ENCODE results near the gene UBXN4. TPM values are rescaled to one million over a fixed set of nuclear protein-coding genes. Genes with fewer than 3 reads are reported as not detected.
"Not testable (repeated sequence)": the region's sequence is repeated elsewhere in the genome, so short reads cannot be mapped to it uniquely, and the experiment has no call there.

The UBXN4 gene
- total RNA-seq, 1 donor from 2014 or later: 133 TPM

- DNase-seq (ENCODE audit: low read depth): no peak
These were observed 61.6 kb downstream of the UBXN4 start for GRCh38 chr2:135803278-135803677.

GRCh38 chr2:135807874-135808273 is 66.2 kb downstream of the UBXN4 start:
- DNase-seq (ENCODE audit: low read depth): not testable (repeated sequence)

DNA sequence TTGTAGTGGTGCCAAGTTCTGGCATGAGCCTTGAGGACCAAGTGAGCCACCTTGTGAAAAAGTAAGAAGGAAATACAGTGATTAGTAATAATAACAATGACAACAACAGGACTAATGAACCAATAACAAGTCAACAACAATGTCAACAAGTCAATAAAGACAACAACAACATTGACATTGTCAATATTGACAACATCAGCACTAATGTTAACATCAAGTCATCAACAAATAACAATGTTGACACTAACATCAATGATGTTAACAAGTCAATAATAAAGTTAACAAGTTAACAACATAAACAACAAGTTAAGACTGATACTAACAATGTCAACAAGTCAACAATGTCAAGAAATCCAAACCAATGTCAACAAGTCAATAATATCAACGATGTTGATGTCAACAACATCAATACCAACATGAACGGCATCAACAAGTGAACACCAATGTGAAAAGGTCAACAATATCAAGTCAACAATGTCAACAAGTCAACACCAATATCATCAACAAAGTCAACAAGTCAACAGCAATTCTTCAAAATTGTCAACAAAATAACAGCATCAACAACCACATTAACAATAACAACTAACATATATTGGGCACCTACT is 71.4 kb downstream of the UBXN4 start:
- no peak for DNase-seq (ENCODE audit: low read depth)

- no peak for DNase-seq (ENCODE audit: low read depth)
These were observed 73.6 kb downstream of the UBXN4 start for GRCh38 chr2:135815269-135815668.

- no peak for DNase-seq (ENCODE audit: low read depth)
These were observed 75.8 kb downstream of the UBXN4 start for GRCh38 chr2:135817466-135817865.

DNA sequence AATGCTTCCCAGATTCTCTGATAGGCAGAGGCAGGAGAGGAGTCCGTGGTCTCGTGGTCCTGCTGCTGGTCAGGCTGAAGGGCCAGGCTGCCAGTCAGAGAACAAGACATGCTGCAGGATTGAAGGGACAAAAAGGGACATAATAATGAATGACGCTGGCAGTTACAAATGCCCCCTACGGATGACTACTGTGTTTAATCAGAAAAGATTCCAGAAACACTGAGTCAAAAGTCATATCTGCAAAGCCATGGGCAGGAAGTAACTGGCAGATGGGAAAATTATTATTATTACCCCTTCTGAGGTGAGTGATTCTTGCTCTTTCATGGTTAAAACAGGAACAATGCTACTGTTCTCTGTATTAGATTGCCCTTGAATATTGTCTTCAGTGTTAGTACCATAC is 76.3 kb downstream of the UBXN4 start:
- DNase-seq (ENCODE audit: low read depth): no peak

DNA sequence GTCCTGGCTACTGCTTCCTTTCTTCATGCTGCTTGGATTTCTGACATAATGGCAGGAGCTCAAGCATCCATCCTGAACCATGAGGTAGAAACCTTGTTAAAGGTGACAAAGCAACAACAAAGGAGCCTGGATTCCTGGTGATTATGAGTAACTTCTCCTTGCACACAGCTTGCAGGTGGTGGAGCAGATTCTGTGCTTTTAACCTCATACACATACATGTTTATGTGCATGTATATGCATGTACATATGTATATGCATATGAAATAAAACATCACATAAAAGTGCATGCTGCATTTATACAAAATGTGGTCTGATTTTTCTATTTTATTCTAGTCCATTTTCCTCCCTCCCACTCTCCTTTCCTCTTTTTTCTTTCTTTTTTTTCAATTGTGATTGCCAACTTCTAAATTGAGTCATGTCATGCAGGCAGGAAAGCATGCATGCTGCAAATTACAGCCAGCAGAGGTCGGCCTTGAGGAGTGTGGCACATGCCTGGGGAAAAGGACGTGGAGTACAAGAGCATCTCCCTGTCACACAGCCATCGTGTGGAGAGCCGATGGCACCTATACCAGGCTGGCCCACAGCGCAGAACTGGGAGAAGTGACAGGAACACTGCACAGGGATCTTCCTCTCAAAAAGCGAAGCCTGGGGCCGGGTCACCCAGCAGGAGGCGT is 77.4 kb downstream of the UBXN4 start:
- DNase-seq (ENCODE audit: low read depth): peak; percentile 12

GRCh38 chr2:135820003-135820618 is 78.5 kb downstream of the UBXN4 start:
- no peak for DNase-seq (ENCODE audit: low read depth)

GRCh38 chr2:135821190-135821589 is 79.5 kb downstream of the UBXN4 start:
- no peak for DNase-seq (ENCODE audit: low read depth)

- DNase-seq (ENCODE audit: low read depth): no peak
These were observed 81.2 kb downstream of the UBXN4 start for GRCh38 chr2:135822855-135823254.

DNA sequence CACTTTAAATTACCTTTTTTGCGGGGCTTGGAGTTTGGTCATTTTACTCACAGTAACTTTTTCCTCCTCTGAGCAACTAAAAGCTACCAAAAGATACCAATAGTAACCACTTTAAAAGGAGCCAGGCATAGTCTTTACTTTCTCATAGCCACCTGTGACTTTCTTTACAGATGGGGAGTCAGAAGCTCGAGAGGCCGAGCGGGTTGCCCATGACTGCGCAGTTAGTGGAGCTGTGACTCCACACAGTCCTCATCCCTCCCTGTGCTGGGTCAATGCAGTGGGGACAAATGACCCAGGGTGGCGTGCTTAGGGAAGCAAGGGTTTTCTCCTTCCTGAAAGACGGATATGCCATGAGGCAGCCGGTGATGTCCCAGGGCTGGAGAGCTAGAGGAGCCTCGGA is 83.5 kb downstream of the UBXN4 start:
- DNase-seq (ENCODE audit: low read depth): no peak

- no peak for DNase-seq (ENCODE audit: low read depth)
These were observed 84.0 kb downstream of the UBXN4 start for GRCh38 chr2:135825550-135826176.

- no peak for DNase-seq (ENCODE audit: low read depth)
These were observed 84.9 kb downstream of the UBXN4 start for GRCh38 chr2:135826544-135826943.

DNA sequence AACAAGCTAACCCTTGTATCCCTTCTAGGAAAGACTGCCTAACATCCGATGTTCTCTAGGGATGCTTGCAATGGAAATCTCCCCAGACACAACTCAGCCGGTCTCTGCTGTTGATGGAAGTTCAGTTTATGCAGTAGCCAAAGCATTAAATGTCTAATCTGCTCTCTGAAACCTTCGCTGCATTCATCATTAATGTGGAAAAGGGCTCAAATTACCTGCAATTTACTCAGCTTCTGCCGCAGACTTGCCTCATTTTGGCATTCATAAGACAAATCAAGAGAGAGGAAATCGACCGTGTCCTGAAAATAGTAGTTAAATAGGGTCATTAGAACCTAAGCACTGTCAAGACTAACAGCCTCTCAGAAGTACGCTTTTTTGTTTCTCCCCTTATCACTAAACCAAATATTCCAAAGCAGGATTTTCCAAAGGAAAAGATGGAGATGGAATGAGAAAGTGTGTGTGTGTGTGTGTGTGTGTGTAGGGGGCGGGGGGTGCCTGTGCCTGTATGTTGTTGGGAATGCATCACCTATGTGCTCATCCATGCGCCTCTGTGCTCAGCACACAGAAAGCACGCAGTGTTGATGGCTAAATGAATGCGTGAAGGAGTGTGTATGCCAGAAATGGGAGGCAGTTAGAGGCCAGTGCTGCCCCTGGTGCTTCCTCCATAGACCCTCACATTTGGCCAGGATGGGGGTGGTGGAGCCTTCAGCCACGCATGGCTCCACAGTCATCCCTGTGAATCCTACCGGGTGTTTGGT is 87.9 kb downstream of the UBXN4 start:
- DNase-seq (ENCODE audit: low read depth): no peak

DNA sequence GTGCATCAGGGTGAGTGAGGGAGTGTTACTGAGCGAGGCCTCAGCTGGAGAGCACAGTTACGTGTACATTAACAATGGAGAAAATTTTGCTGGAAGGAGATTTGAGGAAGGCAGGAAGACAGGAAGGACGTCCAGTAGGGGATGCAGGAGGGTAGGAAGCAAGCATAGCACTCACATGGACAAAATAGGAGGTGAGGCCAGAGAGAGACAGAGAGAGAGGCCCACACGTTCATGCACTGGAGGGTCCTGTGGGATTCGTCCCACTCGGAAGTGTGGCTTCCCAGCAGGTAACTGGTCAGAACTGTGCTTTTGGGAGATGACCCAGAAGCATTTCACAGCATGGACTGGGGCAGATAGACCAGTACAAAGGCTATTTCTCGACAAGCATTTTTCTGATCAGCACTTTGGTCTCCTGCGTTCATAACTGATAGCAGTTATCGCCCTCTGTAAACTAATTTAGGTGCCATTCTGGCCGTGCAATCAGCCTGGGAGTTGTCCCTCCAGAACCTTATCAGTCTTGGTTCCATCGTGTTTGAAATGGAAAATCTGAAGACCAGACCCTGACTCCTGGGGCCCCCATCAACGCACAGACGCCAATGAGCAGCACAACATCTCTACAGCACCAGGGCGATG is 89.6 kb downstream of the UBXN4 start:
- no peak for DNase-seq (ENCODE audit: low read depth)

DNA sequence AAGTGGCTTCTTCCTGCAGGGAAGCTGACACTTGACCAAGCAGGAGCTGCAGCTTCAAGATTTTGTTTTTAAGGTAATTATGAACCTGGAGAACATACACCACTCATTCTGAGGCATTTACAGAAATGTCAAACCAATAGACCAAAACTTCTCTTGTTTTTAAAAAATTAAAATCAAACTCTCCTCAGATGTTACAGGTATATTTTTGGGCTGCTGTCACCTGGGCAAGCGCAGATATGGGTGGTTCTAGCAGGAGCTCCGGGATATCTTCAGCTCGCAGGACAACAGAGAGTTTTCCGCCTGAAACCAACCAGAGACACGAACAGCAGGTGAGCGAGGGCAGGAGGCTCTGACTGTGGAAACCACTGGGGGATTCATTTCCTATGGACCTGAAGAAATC is 91.2 kb downstream of the UBXN4 start:
- DNase-seq (ENCODE audit: low read depth): no peak

Other genes with a start within 250 kb of the UBXN4 start
- 10.2 and 14.6 TPM in 2 replicates for gene ZRANB3, start 210.6 kb upstream of the UBXN4 start, total RNA-seq
- gene R3HDM1, start 210.4 kb upstream of the UBXN4 start, total RNA-seq: 3.1 and 23.3 TPM in 2 replicates
- not detected in 2 replicates for gene LCT, start 95.3 kb downstream of the UBXN4 start, total RNA-seq
- gene MCM6, start 134.6 kb downstream of the UBXN4 start, total RNA-seq: 14.4 and 14.8 TPM in 2 replicates
- 159 and 174 TPM in 2 replicates for gene DARS1, start 243.8 kb downstream of the UBXN4 start, total RNA-seq